WTC11 (cell line): Measurements from ENCODE around the gene ACR.

Experiments
- CBFB ChIP-seq: sonication (generic); formaldehyde crosslinking; IDR thresholded peaks from 2 replicates; pipeline ENCODE4 v1.8.1; 2022; ENCODE audit warnings: mild to moderate bottlenecking, low read depth, missing genetic modification reagents
- CTCF ChIP-seq: fragments of 200-600 bp; IDR thresholded peaks from 2 replicates; pipeline ENCODE4 v1.8.0; 2022; ENCODE audit warnings: antibody characterized with exemption
- ELF4 ChIP-seq: sonication (generic); formaldehyde crosslinking; IDR thresholded peaks from 2 replicates; pipeline ENCODE4 v1.8.1; 2022; ENCODE audit warnings: low read depth, mild to moderate bottlenecking, moderate library complexity, missing genetic modification reagents
- FOXP1 ChIP-seq: sonication (generic); formaldehyde crosslinking; IDR thresholded peaks from 2 replicates; pipeline ENCODE4 v1.8.0; 2022; ENCODE audit warnings: missing genetic modification reagents, mild to moderate bottlenecking, moderate library complexity, borderline replicate concordance
- GABPB1 ChIP-seq: sonication (generic); formaldehyde crosslinking; IDR thresholded peaks from 2 replicates; pipeline ENCODE4 v1.8.1; 2023; ENCODE audit warnings: mild to moderate bottlenecking, missing genetic modification reagents
- HMGXB4 ChIP-seq: sonication (generic); formaldehyde crosslinking; IDR thresholded peaks from 2 replicates; pipeline ENCODE4 v1.8.1; 2023; ENCODE audit warnings: mild to moderate bottlenecking, moderate library complexity, missing genetic modification reagents
- NFE2L1 ChIP-seq: sonication (generic); formaldehyde crosslinking; IDR thresholded peaks from 2 replicates; pipeline ENCODE4 v1.8.1; 2023; ENCODE audit warnings: missing genetic modification reagents
- SP1 ChIP-seq: sonication (generic); formaldehyde crosslinking; conservative IDR thresholded peaks from 2 replicates; pipeline ENCODE4 v1.8.1; 2022; ENCODE audit warnings: missing genetic modification reagents
- TEAD1 ChIP-seq: sonication (generic); formaldehyde crosslinking; IDR thresholded peaks from 2 replicates; pipeline ENCODE4 v1.8.0; 2022; ENCODE audit warnings: mild to moderate bottlenecking, missing genetic modification reagents
- USF2 ChIP-seq: sonication (generic); formaldehyde crosslinking; IDR thresholded peaks from 2 replicates; pipeline ENCODE4 v1.8.1; 2023; ENCODE audit warnings: mild to moderate bottlenecking, missing genetic modification reagents, moderate library complexity
- ZNF263 ChIP-seq: sonication (generic); formaldehyde crosslinking; IDR thresholded peaks from 2 replicates; pipeline ENCODE4 v1.8.1; 2022; ENCODE audit warnings: low read depth, mild to moderate bottlenecking, moderate library complexity, missing genetic modification reagents
- TF ChIP-seq, protein P1 (sequence below): sonication (generic); formaldehyde crosslinking; IDR thresholded peaks from 2 replicates; pipeline ENCODE4 v1.8.0; 2023; ENCODE audit warnings: missing genetic modification reagents
- TF ChIP-seq, protein P2 (sequence below): sonication (generic); formaldehyde crosslinking; IDR thresholded peaks from 2 replicates; pipeline ENCODE4 v1.8.1; 2022; ENCODE audit warnings: low read depth, missing genetic modification reagents, borderline replicate concordance

- TF ChIP-seq CTCF (no peak), ELF4 (CRISPR knock-in tag) (no peak), GABPB1 (CRISPR knock-in tag) (no peak), ZNF263 (CRISPR knock-in tag) (no peak), FOXP1 (CRISPR knock-in tag) (no peak), SP1 (CRISPR knock-in tag) (no peak), TEAD1 (CRISPR knock-in tag) (no peak), CBFB (CRISPR knock-in tag) (no peak), NFE2L1 (no peak), HMGXB4 (CRISPR knock-in tag) (no peak), USF2 (CRISPR knock-in tag) (no peak)
- TF ChIP-seq, protein P1, sequence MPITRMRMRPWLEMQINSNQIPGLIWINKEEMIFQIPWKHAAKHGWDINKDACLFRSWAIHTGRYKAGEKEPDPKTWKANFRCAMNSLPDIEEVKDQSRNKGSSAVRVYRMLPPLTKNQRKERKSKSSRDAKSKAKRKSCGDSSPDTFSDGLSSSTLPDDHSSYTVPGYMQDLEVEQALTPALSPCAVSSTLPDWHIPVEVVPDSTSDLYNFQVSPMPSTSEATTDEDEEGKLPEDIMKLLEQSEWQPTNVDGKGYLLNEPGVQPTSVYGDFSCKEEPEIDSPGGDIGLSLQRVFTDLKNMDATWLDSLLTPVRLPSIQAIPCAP, result no peak
- TF ChIP-seq, protein P2, sequence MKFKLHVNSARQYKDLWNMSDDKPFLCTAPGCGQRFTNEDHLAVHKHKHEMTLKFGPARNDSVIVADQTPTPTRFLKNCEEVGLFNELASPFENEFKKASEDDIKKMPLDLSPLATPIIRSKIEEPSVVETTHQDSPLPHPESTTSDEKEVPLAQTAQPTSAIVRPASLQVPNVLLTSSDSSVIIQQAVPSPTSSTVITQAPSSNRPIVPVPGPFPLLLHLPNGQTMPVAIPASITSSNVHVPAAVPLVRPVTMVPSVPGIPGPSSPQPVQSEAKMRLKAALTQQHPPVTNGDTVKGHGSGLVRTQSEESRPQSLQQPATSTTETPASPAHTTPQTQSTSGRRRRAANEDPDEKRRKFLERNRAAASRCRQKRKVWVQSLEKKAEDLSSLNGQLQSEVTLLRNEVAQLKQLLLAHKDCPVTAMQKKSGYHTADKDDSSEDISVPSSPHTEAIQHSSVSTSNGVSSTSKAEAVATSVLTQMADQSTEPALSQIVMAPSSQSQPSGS (CRISPR knock-in tag), result no peak
Measured at GRCh38 chr22:50708996-50709395, 29.0 kb upstream of the ACR start.
